ENCODE data around the gene SEC22C.

DNA sequence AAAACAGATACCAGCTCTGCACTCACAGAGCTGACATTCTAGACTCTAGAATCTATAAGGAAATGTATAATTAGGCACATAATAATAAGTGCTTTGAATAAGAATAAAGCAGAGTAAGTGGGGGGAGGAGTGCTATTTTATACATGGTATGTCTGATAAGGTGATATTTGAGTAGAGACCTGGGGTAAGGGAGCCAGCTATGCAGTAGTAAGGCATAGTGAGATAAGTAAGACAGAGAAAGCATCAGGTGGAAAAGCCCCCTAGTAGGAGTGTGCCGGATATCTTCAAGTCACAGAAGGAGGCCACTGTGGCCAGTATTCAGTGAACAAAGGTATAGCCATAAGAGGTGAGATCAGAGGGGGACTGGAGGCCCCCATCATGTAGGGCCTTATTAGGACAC, 11.9 kb upstream of the SEC22C start:
- TF ChIP-seq SETDB1 (CRISPR knock-in tag; IDR thresholded peaks at IDR 0.05; ENCODE audit: borderline replicate concordance) (no peak), U2AF2 (IDR thresholded peaks at IDR 0.05; ENCODE audit: low read depth, low read length) (no peak), JUNB (CRISPR knock-in tag; IDR thresholded peaks at IDR 0.05; ENCODE audit: borderline replicate concordance) (no peak), IRF1 (CRISPR knock-in tag; IDR thresholded peaks at IDR 0.05; ENCODE audit: low read depth) (no peak), EZH2 (conservative IDR thresholded peaks at IDR 0.05; ENCODE audit: low read depth, low read length) (no peak), RFXANK (CRISPR knock-in tag; IDR thresholded peaks at IDR 0.05) (no peak), TOPORS (CRISPR knock-in tag; IDR thresholded peaks at IDR 0.05) (no peak)
- TF ChIP-seq, protein P1, sequence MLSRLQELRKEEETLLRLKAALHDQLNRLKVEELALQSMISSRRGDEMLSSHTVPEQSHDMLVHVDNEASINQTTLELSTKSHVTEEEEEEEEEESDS (CRISPR knock-in tag; IDR thresholded peaks at IDR 0.05; ENCODE audit: borderline replicate concordance): no peak
- TF ChIP-seq, protein P2, sequence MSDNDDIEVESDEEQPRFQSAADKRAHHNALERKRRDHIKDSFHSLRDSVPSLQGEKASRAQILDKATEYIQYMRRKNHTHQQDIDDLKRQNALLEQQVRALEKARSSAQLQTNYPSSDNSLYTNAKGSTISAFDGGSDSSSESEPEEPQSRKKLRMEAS (IDR thresholded peaks at IDR 0.05): no peak
- TF ChIP-seq, protein P3, sequence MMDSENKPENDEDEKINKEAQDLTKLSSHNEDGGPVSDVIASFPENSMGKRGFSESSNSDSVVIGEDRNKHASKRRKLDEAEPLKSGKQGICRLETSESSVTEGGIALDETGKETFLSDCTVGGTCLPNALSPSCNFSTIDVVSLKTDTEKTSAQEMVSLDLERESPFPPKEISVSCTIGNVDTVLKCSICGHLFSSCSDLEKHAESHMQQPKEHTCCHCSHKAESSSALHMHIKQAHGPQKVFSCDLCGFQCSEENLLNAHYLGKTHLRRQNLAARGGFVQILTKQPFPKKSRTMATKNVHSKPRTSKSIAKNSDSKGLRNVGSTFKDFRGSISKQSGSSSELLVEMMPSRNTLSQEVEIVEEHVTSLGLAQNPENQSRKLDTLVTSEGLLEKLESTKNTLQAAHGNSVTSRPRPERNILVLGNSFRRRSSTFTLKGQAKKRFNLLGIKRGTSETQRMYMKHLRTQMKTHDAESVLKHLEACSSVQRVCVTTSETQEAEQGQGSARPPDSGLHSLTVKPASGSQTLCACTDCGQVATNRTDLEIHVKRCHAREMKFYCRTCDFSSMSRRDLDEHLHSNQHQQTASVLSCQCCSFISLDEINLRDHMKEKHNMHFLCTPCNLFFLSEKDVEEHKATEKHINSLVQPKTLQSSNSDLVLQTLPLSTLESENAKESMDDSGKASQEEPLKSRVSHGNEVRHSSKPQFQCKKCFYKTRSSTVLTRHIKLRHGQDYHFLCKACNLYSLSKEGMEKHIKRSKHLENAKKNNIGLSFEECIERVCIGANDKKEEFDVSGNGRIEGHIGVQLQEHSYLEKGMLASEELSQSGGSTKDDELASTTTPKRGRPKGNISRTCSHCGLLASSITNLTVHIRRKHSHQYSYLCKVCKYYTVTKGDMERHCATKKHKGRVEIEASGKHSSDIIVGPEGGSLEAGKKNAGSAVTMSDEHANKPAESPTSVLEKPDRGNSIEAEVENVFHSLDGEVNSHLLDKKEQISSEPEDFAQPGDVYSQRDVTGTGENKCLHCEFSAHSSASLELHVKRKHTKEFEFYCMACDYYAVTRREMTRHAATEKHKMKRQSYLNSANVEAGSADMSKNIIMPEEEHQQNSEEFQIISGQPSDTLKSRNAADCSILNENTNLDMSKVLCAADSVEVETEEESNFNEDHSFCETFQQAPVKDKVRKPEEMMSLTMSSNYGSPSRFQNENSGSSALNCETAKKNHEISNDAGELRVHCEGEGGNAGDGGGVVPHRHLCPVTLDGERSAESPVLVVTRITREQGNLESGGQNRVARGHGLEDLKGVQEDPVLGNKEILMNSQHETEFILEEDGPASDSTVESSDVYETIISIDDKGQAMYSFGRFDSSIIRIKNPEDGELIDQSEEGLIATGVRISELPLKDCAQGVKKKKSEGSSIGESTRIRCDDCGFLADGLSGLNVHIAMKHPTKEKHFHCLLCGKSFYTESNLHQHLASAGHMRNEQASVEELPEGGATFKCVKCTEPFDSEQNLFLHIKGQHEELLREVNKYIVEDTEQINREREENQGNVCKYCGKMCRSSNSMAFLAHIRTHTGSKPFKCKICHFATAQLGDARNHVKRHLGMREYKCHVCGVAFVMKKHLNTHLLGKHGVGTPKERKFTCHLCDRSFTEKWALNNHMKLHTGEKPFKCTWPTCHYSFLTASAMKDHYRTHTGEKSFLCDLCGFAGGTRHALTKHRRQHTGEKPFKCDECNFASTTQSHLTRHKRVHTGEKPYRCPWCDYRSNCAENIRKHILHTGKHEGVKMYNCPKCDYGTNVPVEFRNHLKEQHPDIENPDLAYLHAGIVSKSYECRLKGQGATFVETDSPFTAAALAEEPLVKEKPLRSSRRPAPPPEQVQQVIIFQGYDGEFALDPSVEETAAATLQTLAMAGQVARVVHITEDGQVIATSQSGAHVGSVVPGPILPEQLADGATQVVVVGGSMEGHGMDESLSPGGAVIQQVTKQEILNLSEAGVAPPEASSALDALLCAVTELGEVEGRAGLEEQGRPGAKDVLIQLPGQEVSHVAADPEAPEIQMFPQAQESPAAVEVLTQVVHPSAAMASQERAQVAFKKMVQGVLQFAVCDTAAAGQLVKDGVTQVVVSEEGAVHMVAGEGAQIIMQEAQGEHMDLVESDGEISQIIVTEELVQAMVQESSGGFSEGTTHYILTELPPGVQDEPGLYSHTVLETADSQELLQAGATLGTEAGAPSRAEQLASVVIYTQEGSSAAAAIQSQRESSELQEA (CRISPR knock-in tag; IDR thresholded peaks at IDR 0.05; ENCODE audit: not compliant biosample characterization): no peak

Data from HepG2 (cell line).